Activated CD4-positive, alpha-beta memory T cell treated with anti-CD3 and anti-CD28 coated beads, Interleukin-2, amount 10 ng/mL, durations not matched to agents 7 days and 5 days (primary cell): ENCODE data around the gene FBF1. TPM values are rescaled to one million over a fixed set of nuclear protein-coding genes. Genes with fewer than 3 reads are reported as not detected.

ENCODE experiments used
- CTCF ChIA-PET: fragments of 350-600 bp; sonication (Branson Sonifier 250); formaldehyde crosslinking; loops from one replicate; lab custom pipeline; 2021; ENCODE audit warnings: antibody characterized with exemption, inconsistent platforms; lab: Charles Lee
- POLR2A ChIA-PET: fragments of 350-600 bp; sonication (Branson Sonifier 250); formaldehyde crosslinking; loops from one replicate; lab custom pipeline; 2021; ENCODE audit warnings: antibody characterized with exemption; lab: Charles Lee
- DNase-seq: peaks from one replicate; pipeline ENCODE4 v3.0.0-alpha.2; 2020
- H3K27ac Mint-ChIP-seq: one replicate; pipeline ENCODE4 v1.8.0; 2021; ENCODE audit warnings: mild to moderate bottlenecking, mixed read lengths
- H3K27me3 Mint-ChIP-seq: one replicate; pipeline ENCODE4 v1.8.0; 2021; ENCODE audit warnings: mixed read lengths
- H3K36me3 Mint-ChIP-seq: one replicate; pipeline ENCODE4 v1.8.0; 2021; ENCODE audit warnings: low read depth, mixed read lengths
- H3K4me1 Mint-ChIP-seq: one replicate; pipeline ENCODE4 v1.8.0; 2021; ENCODE audit warnings: mixed read lengths
- H3K4me3 Mint-ChIP-seq: one replicate; pipeline ENCODE4 v1.8.0; 2021; ENCODE audit warnings: mild to moderate bottlenecking, mixed read lengths
- H3K9me3 Mint-ChIP-seq: one replicate; pipeline ENCODE4 v1.8.0; 2021; ENCODE audit warnings: mixed read lengths
- total RNA-seq, 2 experiments: library from RNA; stranded (reverse); gene quantifications; one replicate each; pipeline ENCODE4 v1.2.3, GENCODE V29; 2021

FBF1 gene
- total RNA-seq, 2 experiments from 2014 or later, result 19.8 to 21.1 TPM

- POLR2A ChIA-PET, result interaction anchor here (1.0 to 4.7 kb wide), 7 partner anchors 10 to 133 kb away, joined by 3 to 28 read pairs (median 7); partner anchors contain the start of genes FBF1 and TRIM65
- DNase-seq, result no peak
- H3K9me3 Mint-ChIP-seq, result no peaks in the 10 kb centered on the region
- H3K36me3 Mint-ChIP-seq, result no peaks in the 10 kb centered on the region
- H3K27ac Mint-ChIP-seq, result peak overlapping the region; percentile 54
- H3K27me3 Mint-ChIP-seq, result no peaks in the 10 kb centered on the region
- peaks cover 32% of the 10 kb centered on the region for H3K4me1 Mint-ChIP-seq
- CTCF ChIA-PET, result interaction anchor here (0.6 to 7.6 kb wide), 19 partner anchors 10 to 235 kb away, joined by 3 to 67 read pairs (median 3); partner anchors contain the start of genes CDK3, SRP68, TRIM65 and WBP2
- H3K4me3 Mint-ChIP-seq, result peak overlapping the region; percentile 35
Measured at GRCh38 chr17:75906143-75906884, 34.5 kb downstream of the FBF1 start.

DNA sequence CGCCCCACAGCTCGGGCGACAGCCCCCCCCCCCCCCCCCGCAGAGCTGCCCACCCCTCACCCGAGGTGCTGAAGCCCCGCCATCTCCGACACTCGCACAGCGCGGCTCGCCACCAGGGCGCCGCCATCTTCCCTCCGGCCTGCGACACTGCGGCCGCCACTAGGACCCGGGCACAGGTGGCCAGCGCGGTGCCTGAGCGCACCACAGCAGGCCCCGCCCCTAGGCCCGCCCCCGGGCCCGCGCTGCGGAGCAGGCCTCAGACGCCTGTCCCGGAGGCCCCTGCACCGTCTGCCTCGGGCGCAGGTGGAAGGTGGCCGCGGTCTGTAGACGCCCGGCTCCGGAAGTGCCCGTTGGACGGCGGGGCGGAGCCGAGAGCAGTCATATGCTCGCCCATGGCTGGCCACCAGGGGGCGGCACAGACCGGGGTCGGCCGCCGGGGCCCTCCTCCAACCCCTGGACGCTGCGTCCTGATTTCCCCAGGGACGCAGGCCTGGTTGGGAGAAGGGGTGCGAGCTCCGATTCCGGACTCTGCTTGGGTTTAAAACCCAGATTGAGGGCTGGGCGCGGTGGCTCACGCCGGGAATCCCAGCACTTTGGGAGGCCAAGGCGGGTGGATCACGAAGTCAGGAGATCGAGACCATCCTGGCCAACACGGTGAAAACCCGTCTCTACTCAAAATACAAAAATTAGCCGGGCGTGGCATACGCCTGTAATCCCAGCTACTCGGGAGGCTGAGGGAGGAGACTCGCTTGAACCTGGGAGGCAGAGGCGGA, 35.9 kb downstream of the FBF1 start, which contains the start of gene MRPL38:
MRPL38 (minus strand) TSS at position 136 of the 773 bp plus-strand sequence; CDS start at position 127, 9 bp downstream.
- Mint-ChIP-seq H3K36me3 (no peaks in the 10 kb centered on the region), H3K27me3 (no peaks in the 10 kb centered on the region), H3K4me1 (peaks cover 31% of the 10 kb centered on the region), H3K9me3 (no peaks in the 10 kb centered on the region), H3K27ac (peak within 1 kb of the TSS; percentile 76), H3K4me3 (peak within 1 kb of the TSS; percentile 87)
- peak; percentile 98 for DNase-seq
- CTCF ChIA-PET, result interaction anchor here (0.5 to 7.6 kb wide), 22 partner anchors 8 to 802 kb away, joined by 3 to 67 read pairs (median 4); partner anchors contain the start of genes CDK3, FBF1, TRIM65 and WBP2
- POLR2A ChIA-PET, result interaction anchor here (0.6 to 4.7 kb wide), 18 partner anchors 8 to 199 kb away, joined by 3 to 28 read pairs (median 4); partner anchors contain the start of genes EXOC7, FBF1, TRIM47 and TRIM65

DNA sequence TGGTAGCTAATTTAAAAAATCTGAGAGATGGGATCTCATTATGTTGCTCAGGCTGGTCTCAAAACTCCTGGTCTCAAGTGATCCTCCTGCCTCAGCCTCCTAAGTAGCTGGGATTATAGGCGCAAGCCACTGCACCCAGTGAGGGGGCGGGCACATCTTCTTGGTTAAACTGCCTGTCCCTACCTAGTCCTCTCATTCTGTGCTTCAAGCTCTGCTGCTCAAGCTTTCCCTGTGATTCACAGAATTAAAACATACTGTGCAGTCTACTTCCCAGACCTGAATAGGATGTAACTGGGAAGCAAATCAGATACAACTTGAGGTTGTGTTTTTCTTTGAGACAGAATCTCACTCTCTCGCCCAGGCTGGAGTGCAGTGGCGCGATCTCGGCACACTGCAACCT, 38.4 kb downstream of the FBF1 start:
- Mint-ChIP-seq H3K4me1 (peaks cover 30% of the 10 kb centered on the region), H3K27me3 (no peaks in the 10 kb centered on the region), H3K9me3 (no peaks in the 10 kb centered on the region), H3K4me3 (no peak overlapping the region), H3K36me3 (peaks cover 11% of the 10 kb centered on the region), H3K27ac (no peak overlapping the region)
- ChIA-PET POLR2A (interaction anchor here (1.0 to 2.3 kb wide), 5 partner anchors 9 to 123 kb away, joined by 3 to 15 read pairs (median 5); partner anchors contain the start of genes TRIM47 and WBP2), CTCF (no interaction called here)
- DNase-seq, result no peak

- POLR2A ChIA-PET, result no interaction called here
Measured at GRCh38 chr17:75901727-75902126, 39.1 kb downstream of the FBF1 start.

GRCh38 chr17:75900691-75901533, 39.9 kb downstream of the FBF1 start:
- no peak overlapping the region for H3K27ac Mint-ChIP-seq
- ChIA-PET POLR2A (interaction anchor here (6.8 kb wide), 1 partner anchor 46 kb away, joined by 50 read pairs; the partner anchor contains the start of gene WBP2), CTCF (interaction anchor here (6.7 kb wide), 1 partner anchor 22 kb away, joined by 42 read pairs; the partner anchor contains the start of gene TRIM47)
- H3K36me3 Mint-ChIP-seq, result peaks cover 11% of the 10 kb centered on the region
- H3K4me3 Mint-ChIP-seq, result no peak overlapping the region
- peaks cover 24% of the 10 kb centered on the region for H3K4me1 Mint-ChIP-seq
- no peaks in the 10 kb centered on the region for H3K27me3 Mint-ChIP-seq
- no peaks in the 10 kb centered on the region for H3K9me3 Mint-ChIP-seq
- no peak for DNase-seq

More at GRCh38 chr17:75901727-75902126, 39.1 kb downstream of the FBF1 start:
- Mint-ChIP-seq H3K4me3 (no peak overlapping the region), H3K9me3 (no peaks in the 10 kb centered on the region), H3K27ac (no peak overlapping the region), H3K27me3 (no peaks in the 10 kb centered on the region), H3K4me1 (peaks cover 30% of the 10 kb centered on the region), H3K36me3 (peaks cover 11% of the 10 kb centered on the region)
- no peak for DNase-seq
- CTCF ChIA-PET, result no interaction called here

GRCh38 chr17:75899767-75900468, 40.9 kb downstream of the FBF1 start:
- no peak for DNase-seq
- peaks cover 27% of the 10 kb centered on the region for H3K4me1 Mint-ChIP-seq
- CTCF ChIA-PET, result interaction anchor here (6.7 kb wide), 1 partner anchor 21 kb away, joined by 42 read pairs; the partner anchor contains the start of gene TRIM47
- H3K36me3 Mint-ChIP-seq, result peaks cover 11% of the 10 kb centered on the region
- H3K4me3 Mint-ChIP-seq, result no peak overlapping the region
- H3K9me3 Mint-ChIP-seq, result no peaks in the 10 kb centered on the region
- no peak overlapping the region for H3K27ac Mint-ChIP-seq
- POLR2A ChIA-PET, result interaction anchor here (1.3 to 8.4 kb wide), 3 partner anchors 21 to 121 kb away, joined by 3 to 151 read pairs (median 50); partner anchors contain the start of genes TRIM47 and WBP2
- H3K27me3 Mint-ChIP-seq, result no peaks in the 10 kb centered on the region

GRCh38 chr17:75899353-75899752, 41.5 kb downstream of the FBF1 start:
- POLR2A ChIA-PET, result interaction anchor here (0.7 to 8.4 kb wide), 5 partner anchors 20 to 124 kb away, joined by 3 to 151 read pairs (median 3); partner anchors contain the start of genes TRIM47 and WBP2
- peaks cover 11% of the 10 kb centered on the region for H3K36me3 Mint-ChIP-seq
- H3K27ac Mint-ChIP-seq, result no peak overlapping the region
- no peaks in the 10 kb centered on the region for H3K27me3 Mint-ChIP-seq
- peaks cover 28% of the 10 kb centered on the region for H3K4me1 Mint-ChIP-seq
- H3K4me3 Mint-ChIP-seq, result no peak overlapping the region
- DNase-seq, result no peak
- no peaks in the 10 kb centered on the region for H3K9me3 Mint-ChIP-seq
- CTCF ChIA-PET, result interaction anchor here (0.5 to 6.7 kb wide), 2 partner anchors 21 to 49 kb away, joined by 4 to 42 read pairs; partner anchors contain the start of gene TRIM47

- Mint-ChIP-seq H3K4me1 (peaks cover 29% of the 10 kb centered on the region), H3K27me3 (no peaks in the 10 kb centered on the region), H3K36me3 (peaks cover 15% of the 10 kb centered on the region), H3K9me3 (no peaks in the 10 kb centered on the region), H3K4me3 (no peak overlapping the region), H3K27ac (no peak overlapping the region)
- CTCF ChIA-PET, result interaction anchor here (0.5 to 6.7 kb wide), 4 partner anchors 20 to 49 kb away, joined by 3 to 42 read pairs (median 4); partner anchors contain the start of genes TRIM47 and WBP2
- POLR2A ChIA-PET, result interaction anchor here (0.7 to 8.4 kb wide), 5 partner anchors 20 to 123 kb away, joined by 3 to 151 read pairs (median 3); partner anchors contain the start of genes TRIM47 and WBP2
- no peak for DNase-seq
Measured at GRCh38 chr17:75898791-75899190, 42.1 kb downstream of the FBF1 start.

DNA sequence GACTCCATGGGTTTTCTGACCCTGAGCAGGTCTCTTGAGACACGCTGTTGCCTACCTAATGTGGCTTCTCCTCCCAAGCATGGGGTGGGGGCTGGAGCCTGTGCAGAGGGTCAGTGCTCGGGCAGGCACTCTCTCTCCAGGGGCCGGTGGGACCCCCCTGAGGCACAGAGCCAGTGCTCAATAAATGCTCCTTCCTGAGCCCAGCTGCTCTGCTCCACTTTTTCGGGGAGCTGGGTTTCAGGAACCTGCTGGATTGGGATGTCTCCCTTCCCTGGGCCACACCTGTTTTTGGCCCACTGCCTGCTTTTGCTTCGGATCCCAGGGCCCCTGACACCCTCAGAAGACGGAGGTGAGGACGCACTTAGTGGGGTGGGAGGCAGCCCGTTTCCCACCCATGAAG, 42.8 kb downstream of the FBF1 start:
- Mint-ChIP-seq H3K4me3 (no peak overlapping the region), H3K4me1 (peaks cover 26% of the 10 kb centered on the region), H3K9me3 (no peaks in the 10 kb centered on the region), H3K36me3 (peaks cover 17% of the 10 kb centered on the region), H3K27me3 (no peaks in the 10 kb centered on the region), H3K27ac (no peak overlapping the region)
- POLR2A ChIA-PET, result interaction anchor here (1.2 to 8.4 kb wide), 6 partner anchors 7 to 123 kb away, joined by 3 to 151 read pairs (median 28); partner anchors contain the start of genes MRPL38, TRIM47, UNK and WBP2
- CTCF ChIA-PET, result interaction anchor here (0.7 to 6.7 kb wide), 4 partner anchors 19 to 43 kb away, joined by 3 to 42 read pairs (median 4); partner anchors contain the start of genes TRIM47 and WBP2
- DNase-seq, result no peak

DNA sequence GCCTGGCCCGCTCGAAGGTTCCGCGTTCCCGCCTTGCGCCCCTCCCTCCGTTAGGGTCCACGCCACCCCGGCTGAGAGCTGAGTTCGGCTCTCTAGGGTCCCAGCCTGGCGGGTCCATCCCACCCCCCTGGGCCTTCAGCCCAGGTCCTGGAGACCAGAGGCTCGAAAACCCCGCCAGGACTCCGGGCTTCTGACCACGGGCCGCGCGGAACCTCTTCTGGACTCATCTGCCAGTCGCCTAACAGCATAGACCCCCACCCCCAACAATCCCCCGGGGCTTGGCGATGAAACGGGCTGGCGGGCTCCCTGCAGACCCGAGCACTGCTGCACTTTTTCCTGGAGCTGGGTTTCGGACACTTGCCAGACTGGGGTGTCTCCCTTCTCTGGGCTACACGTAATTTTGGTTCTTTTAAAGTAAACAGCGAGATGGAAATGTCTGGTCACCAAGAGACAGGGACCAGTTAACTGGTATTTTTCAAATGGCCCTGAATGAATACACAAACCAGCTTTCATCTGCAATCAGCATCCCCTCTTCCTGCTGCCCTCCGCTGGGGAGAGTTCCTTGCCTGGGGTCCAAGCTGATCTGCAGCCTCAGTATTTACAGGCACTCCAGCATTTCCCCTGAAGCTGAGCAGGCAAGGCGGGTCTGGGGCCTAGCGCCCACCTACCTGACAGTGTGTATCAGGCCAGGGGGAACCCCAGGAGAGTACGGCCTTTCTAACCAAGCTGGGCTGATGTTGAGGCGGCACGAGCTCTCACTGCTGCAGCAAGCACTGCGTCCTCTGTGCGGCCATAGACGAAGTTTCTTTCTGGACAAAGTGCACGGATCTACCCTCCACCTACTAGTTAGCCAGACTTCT, 43.5 kb downstream of the FBF1 start:
- no peak for DNase-seq
- H3K4me3 Mint-ChIP-seq, result peak overlapping the region; percentile 81
- ChIA-PET POLR2A (interaction anchor here (1.2 to 8.4 kb wide), 19 partner anchors 8 to 373 kb away, joined by 3 to 151 read pairs (median 9); partner anchors contain the start of genes EXOC7, MRPL38, SRP68 and TRIM47), CTCF (interaction anchor here (0.5 to 6.7 kb wide), 17 partner anchors 8 to 144 kb away, joined by 3 to 42 read pairs (median 5); partner anchors contain the start of genes GALK1, TRIM47 and WBP2)
- peaks cover 24% of the 10 kb centered on the region for H3K4me1 Mint-ChIP-seq
- H3K27ac Mint-ChIP-seq, result peak overlapping the region; percentile 68
- H3K27me3 Mint-ChIP-seq, result no peaks in the 10 kb centered on the region
- no peaks in the 10 kb centered on the region for H3K9me3 Mint-ChIP-seq
- H3K36me3 Mint-ChIP-seq, result peaks cover 17% of the 10 kb centered on the region
